OCI-LY7 (cell line): ENCODE data around the gene PTPN21. TPM values are rescaled to one million over a fixed set of nuclear protein-coding genes. Genes with fewer than 3 reads are reported as not detected.

Source experiments
- BruUV-seq: library from RNA; stranded (reverse); fragments of 400-500 nt; replicated peaks from 2 replicates; lab custom pipeline; 2021; lab: Mats Ljungman, UMichigan
- CTCF ChIA-PET: fragments of 300-600 bp; sonication (Branson Sonifier 250); formaldehyde crosslinking; loops from one replicate; lab custom pipeline; 2022; ENCODE audit warnings: antibody characterized with exemption; ENCODE audit not compliant: unreplicated experiment; lab: Charles Lee
- POLR2A ChIA-PET: fragments of 300-600 bp; sonication (Branson Sonifier 250); formaldehyde crosslinking; loops from one replicate; lab custom pipeline; 2022; ENCODE audit warnings: antibody characterized with exemption; lab: Charles Lee
- DNase-seq: peaks from one replicate; pipeline ENCODE4 v3.0.0-alpha.2; 2015; ENCODE audit warnings: low spot score
- H2AFZ ChIP-seq: fragments of 200-600 bp; sonication (generic), shearing (Covaris generic); 2 replicates; pipeline ENCODE4 v1.6.1; 2014; ENCODE audit warnings: mild to moderate bottlenecking, antibody characterized with exemption, low read length, moderate library complexity
- H3K27ac ChIP-seq: fragments of 200-600 bp; sonication (generic); 2 replicates; pipeline ENCODE4 v1.5.1; 2014; ENCODE audit warnings: mixed run types, low read depth, mild to moderate bottlenecking, moderate library complexity, low read length, inconsistent platforms; ENCODE audit not compliant: poor library complexity, severe bottlenecking
- H3K36me3 ChIP-seq: fragments of 200-600 bp; sonication (generic); 2 replicates; pipeline ENCODE4 v1.6.1; 2014; ENCODE audit warnings: mild to moderate bottlenecking, antibody characterized with exemption, low read length, moderate library complexity, mixed read lengths; ENCODE audit not compliant: insufficient read depth
- H3K4me1 ChIP-seq: fragments of 200-600 bp; sonication (generic); 2 replicates; pipeline ENCODE4 v1.5.1; 2014; ENCODE audit warnings: mild to moderate bottlenecking, low read length; ENCODE audit not compliant: insufficient read depth, poor library complexity, severe bottlenecking
- H3K4me2 ChIP-seq: fragments of 200-600 bp; sonication (generic); 2 replicates; pipeline ENCODE4 v1.6.1; 2014; ENCODE audit warnings: mild to moderate bottlenecking, low read length
- H3K4me3 ChIP-seq: fragments of 200-600 bp; sonication (generic); 2 replicates; pipeline ENCODE4 v1.5.1; 2014; ENCODE audit warnings: mild to moderate bottlenecking, low read depth, low read length; ENCODE audit not compliant: poor library complexity, severe bottlenecking
- H3K79me2 ChIP-seq: fragments of 200-600 bp; sonication (generic); 2 replicates; pipeline ENCODE4 v1.6.1; 2016; ENCODE audit warnings: low read depth, mild to moderate bottlenecking, low read length, moderate library complexity, mixed read lengths; ENCODE audit not compliant: insufficient read depth
- H3K9me2 ChIP-seq: fragments of 200-600 bp; sonication (generic); 2 replicates; pipeline ENCODE4 v1.6.1; 2016; ENCODE audit warnings: mild to moderate bottlenecking, low read length, mixed read lengths; ENCODE audit not compliant: insufficient read depth
- H3K9me3 ChIP-seq: fragments of 200-600 bp; sonication (generic); 2 replicates; pipeline ENCODE4 v1.6.1; 2014; ENCODE audit warnings: mild to moderate bottlenecking, mixed run types, low read length, mixed read lengths
- H4K20me1 ChIP-seq: fragments of 200-600 bp; sonication (generic); 2 replicates; pipeline ENCODE4 v1.6.1; 2014; ENCODE audit warnings: mild to moderate bottlenecking, antibody characterized with exemption, low read length, moderate library complexity, mixed read lengths; ENCODE audit not compliant: insufficient read depth
- EZH2phosphoT487 ChIP-seq: fragments of 200-600 bp; sonication (generic); IDR thresholded peaks from 2 replicates; pipeline ENCODE4 v1.6.1; 2018; ENCODE audit warnings: low read depth, borderline replicate concordance, mild to moderate bottlenecking, mixed run types, antibody characterized with exemption, low read length, moderate library complexity, mixed read lengths
- intact Hi-C: fragments of 100-400 bp; cut with micrococcal nuclease; formaldehyde crosslinking; loops from one replicate; pipeline ENCODE4 v1.10.0; 2022; ENCODE audit not compliant: unreplicated experiment
- total RNA-seq, 2 experiments: library from RNA; depleted of rRNA in 1 of 2; stranded (reverse); fragments of >200 nt in 1 of 2; shearing (Covaris generic) in 1 of 2; gene quantifications; 2 replicates each; pipeline ENCODE4 v1.2.3, GENCODE V29; 2014 to 2022
- TF ChIP-seq, protein P1 (sequence below): fragments of 200-600 bp; sonication (generic); conservative IDR thresholded peaks from 2 replicates; pipeline ENCODE4 v1.5.1; 2014; ENCODE audit warnings: mild to moderate bottlenecking, antibody characterized with exemption, low read length, moderate library complexity, mixed read lengths

The PTPN21 gene
- total RNA-seq, 2 experiments from 2014 or later, result not detected

DNA sequence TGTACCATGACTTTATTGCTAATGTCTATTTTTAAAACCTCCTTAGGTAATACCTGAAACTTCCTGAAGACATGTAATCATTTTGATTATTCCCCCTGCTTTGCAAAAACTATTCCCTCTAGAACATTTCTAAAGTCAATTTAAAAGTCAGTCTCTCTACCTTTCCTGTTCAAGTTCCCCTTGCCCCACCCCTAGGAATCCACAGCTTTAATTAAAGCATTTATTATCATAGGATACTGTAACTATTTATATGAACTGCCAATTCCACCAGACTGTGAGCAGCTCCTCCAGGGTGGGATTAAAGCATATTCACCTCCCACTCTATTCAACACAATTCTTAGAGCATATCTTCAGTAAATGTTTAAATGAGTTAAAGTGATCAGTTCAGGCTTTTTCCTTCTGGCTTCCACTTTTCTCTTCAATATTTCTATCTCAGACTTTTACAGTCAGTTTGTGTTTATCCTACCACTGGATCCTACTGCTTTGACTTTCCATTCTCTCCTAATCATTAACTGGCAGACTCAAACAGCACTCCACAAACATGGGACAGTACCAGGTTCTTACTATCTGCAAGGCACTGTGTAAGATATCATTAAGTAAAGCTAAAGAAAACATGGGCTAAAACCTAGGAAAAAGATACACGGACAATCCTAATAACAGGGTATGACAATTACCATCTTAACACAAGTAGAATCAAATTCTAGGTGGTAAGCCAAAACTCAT is 39.1 kb downstream of the PTPN21 start:
- no peak for DNase-seq
- Histone ChIP-seq H2AFZ (no peak overlapping the region), H3K4me3 (no peak overlapping the region), H3K79me2 (no peaks in the 10 kb centered on the region), H3K4me2 (no peak overlapping the region), H3K27ac (no peak overlapping the region), H3K4me1 (no peaks in the 10 kb centered on the region), H3K9me3 (no peaks in the 10 kb centered on the region), H3K9me2 (no peaks in the 10 kb centered on the region), H4K20me1 (no peaks in the 10 kb centered on the region), H3K36me3 (no peaks in the 10 kb centered on the region)
- intact Hi-C loops, result no loop called here
- ChIA-PET CTCF (no interaction called here), POLR2A (no interaction called here)
- TF ChIP-seq, protein P1, sequence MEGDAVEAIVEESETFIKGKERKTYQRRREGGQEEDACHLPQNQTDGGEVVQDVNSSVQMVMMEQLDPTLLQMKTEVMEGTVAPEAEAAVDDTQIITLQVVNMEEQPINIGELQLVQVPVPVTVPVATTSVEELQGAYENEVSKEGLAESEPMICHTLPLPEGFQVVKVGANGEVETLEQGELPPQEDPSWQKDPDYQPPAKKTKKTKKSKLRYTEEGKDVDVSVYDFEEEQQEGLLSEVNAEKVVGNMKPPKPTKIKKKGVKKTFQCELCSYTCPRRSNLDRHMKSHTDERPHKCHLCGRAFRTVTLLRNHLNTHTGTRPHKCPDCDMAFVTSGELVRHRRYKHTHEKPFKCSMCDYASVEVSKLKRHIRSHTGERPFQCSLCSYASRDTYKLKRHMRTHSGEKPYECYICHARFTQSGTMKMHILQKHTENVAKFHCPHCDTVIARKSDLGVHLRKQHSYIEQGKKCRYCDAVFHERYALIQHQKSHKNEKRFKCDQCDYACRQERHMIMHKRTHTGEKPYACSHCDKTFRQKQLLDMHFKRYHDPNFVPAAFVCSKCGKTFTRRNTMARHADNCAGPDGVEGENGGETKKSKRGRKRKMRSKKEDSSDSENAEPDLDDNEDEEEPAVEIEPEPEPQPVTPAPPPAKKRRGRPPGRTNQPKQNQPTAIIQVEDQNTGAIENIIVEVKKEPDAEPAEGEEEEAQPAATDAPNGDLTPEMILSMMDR, result no peak
- TF ChIP-seq EZH2phosphoT487, result no peak
- BruUV-seq, result no TSS peak

DNA sequence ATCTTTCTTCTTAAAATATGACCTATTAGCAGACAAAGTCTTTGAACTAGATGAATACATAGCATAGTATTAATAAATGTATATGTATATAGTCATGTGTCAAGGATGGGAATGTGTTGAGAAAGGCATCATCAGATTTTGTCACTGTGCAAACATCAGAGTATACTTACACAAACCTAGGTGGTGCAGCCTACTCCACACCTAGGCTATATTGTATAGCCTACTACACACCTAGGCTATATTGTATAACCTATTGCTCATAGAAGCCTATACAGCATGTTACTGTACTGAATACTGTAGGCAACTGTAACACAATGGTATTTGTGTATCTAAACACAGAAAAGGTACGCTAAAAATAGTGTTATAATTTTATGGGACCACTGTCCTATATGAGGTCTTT is 47.6 kb downstream of the PTPN21 start:
- Histone ChIP-seq H3K36me3 (no peaks in the 10 kb centered on the region), H2AFZ (no peak overlapping the region), H3K9me3 (no peaks in the 10 kb centered on the region), H3K9me2 (no peaks in the 10 kb centered on the region), H3K27ac (no peak overlapping the region), H3K4me3 (no peak overlapping the region), H3K4me2 (no peak overlapping the region), H3K79me2 (no peaks in the 10 kb centered on the region), H4K20me1 (no peaks in the 10 kb centered on the region), H3K4me1 (no peaks in the 10 kb centered on the region)
- no peak for DNase-seq
- CTCF ChIA-PET, result no interaction called here
- intact Hi-C loops, result no loop called here
- no TSS peak for BruUV-seq
- POLR2A ChIA-PET, result interaction anchor here (0.7 kb wide), 1 partner anchor 190 kb away, joined by 4 read pairs; no protein-coding TSS in a partner anchor
- TF ChIP-seq EZH2phosphoT487, result no peak
- TF ChIP-seq, protein P1, result no peak

DNA sequence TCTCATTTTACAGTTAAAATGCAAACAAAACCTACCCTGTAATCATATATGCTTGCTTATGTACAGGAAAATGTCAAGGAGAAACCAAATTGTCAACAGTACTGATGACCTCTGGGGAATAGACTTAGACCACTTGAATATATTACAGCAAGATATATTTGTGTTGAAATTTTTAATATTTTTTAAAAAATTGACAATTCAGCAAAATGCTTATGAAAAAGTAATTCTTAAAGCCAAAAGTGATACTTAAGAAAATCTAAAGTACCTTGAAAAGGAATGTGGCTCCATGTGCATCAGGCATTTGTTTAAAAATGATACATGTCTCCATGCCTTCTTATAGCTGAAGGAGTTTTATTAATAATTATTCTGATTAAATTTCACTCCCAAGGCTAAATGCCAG is 49.2 kb downstream of the PTPN21 start:
- Histone ChIP-seq H3K36me3 (no peaks in the 10 kb centered on the region), H2AFZ (no peak overlapping the region), H3K9me3 (no peaks in the 10 kb centered on the region), H3K27ac (no peak overlapping the region), H3K9me2 (no peaks in the 10 kb centered on the region), H4K20me1 (no peaks in the 10 kb centered on the region), H3K4me1 (no peaks in the 10 kb centered on the region), H3K4me3 (no peak overlapping the region), H3K79me2 (no peaks in the 10 kb centered on the region), H3K4me2 (no peak overlapping the region)
- POLR2A ChIA-PET, result interaction anchor here (0.6 kb wide), 1 partner anchor 96 kb away, joined by 3 read pairs; no protein-coding TSS in a partner anchor
- intact Hi-C loops, result no loop called here
- no peak for DNase-seq
- CTCF ChIA-PET, result no interaction called here
- TF ChIP-seq, protein P1, result no peak
- TF ChIP-seq EZH2phosphoT487, result no peak
- BruUV-seq, result no TSS peak
